Measurements from ENCODE around the gene CYP26B1. TPM values are rescaled to one million over a fixed set of nuclear protein-coding genes. Genes with fewer than 3 reads are reported as not detected.

The CYP26B1 gene
- total RNA-seq, 2 experiments from 2014 or later = not detected

DNA sequence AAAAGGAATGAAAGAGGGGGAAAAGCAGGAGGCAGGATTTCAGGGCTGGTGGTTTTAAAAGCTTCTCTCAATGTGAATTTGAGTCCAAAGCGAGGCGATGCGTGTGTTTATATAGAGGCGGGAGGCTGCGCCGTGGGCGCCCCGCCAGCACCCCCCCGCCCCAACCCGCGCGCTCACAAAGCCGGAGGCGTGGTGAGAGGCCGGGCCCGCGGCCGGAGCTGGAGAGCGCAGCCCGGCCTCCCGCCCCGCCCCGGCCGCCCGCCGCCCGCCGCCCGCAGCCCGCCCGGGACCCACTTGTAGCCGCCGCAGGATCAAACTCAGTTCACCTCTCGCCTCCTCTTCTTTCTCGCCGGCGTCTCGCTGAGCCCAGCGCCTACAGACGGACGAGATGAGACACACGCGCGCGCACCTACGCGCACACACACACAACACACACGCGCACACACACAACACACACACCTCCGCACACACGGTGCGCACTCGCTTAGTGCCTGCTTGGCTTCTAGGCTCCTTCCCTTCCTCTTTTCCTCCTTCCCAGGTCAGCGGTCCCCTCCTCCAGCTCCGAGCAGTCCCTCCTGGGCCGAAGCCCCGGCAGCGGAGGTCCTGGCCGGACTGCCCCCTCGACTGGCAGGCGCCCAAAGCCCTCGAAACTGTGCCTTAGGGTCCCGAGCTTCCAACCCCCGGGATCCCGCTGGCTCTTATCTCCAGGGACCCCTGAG, 1.3 kb upstream of the CYP26B1 start:
- no peaks in the 10 kb centered on the region for H3K9me3 ChIP-seq (ENCODE audit: low read length)
- H3K79me2 ChIP-seq (ENCODE audit: insufficient read depth, low read depth, low read length) = no peaks in the 10 kb centered on the region
- no peak overlapping the region for H2AFZ ChIP-seq (ENCODE audit: low read length)
- DNase-seq (ENCODE audit: low spot score) = no peak
- TF ChIP-seq EZH2phosphoT487 (IDR thresholded peaks at IDR 0.05; ENCODE audit: borderline replicate concordance, low read depth, low read length) = no peak
- TF ChIP-seq, protein P1, sequence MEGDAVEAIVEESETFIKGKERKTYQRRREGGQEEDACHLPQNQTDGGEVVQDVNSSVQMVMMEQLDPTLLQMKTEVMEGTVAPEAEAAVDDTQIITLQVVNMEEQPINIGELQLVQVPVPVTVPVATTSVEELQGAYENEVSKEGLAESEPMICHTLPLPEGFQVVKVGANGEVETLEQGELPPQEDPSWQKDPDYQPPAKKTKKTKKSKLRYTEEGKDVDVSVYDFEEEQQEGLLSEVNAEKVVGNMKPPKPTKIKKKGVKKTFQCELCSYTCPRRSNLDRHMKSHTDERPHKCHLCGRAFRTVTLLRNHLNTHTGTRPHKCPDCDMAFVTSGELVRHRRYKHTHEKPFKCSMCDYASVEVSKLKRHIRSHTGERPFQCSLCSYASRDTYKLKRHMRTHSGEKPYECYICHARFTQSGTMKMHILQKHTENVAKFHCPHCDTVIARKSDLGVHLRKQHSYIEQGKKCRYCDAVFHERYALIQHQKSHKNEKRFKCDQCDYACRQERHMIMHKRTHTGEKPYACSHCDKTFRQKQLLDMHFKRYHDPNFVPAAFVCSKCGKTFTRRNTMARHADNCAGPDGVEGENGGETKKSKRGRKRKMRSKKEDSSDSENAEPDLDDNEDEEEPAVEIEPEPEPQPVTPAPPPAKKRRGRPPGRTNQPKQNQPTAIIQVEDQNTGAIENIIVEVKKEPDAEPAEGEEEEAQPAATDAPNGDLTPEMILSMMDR (conservative IDR thresholded peaks at IDR 0.05; ENCODE audit: low read length) = no peak
- no peak overlapping the region for H3K27ac ChIP-seq (ENCODE audit: low read depth, low read length, poor library complexity, severe bottlenecking)
- H3K9me2 ChIP-seq (ENCODE audit: insufficient read depth, low read length) = no peaks in the 10 kb centered on the region
- BruUV-seq (replicated peaks) = no TSS peak
- CTCF ChIA-PET (ENCODE audit: unreplicated experiment) = no interaction called here
- no peak overlapping the region for H3K4me2 ChIP-seq (ENCODE audit: low read length)
- H3K36me3 ChIP-seq (ENCODE audit: insufficient read depth, low read length) = no peaks in the 10 kb centered on the region
- H4K20me1 ChIP-seq (ENCODE audit: insufficient read depth, low read length) = no peaks in the 10 kb centered on the region
- no peak overlapping the region for H3K4me3 ChIP-seq (ENCODE audit: low read depth, low read length, poor library complexity, severe bottlenecking)
- intact Hi-C loops (cut with micrococcal nuclease; ENCODE audit: unreplicated experiment) = no loop called here
- POLR2A ChIA-PET = no interaction called here
- no peaks in the 10 kb centered on the region for H3K4me1 ChIP-seq (ENCODE audit: insufficient read depth, low read length, poor library complexity, severe bottlenecking)

DNA sequence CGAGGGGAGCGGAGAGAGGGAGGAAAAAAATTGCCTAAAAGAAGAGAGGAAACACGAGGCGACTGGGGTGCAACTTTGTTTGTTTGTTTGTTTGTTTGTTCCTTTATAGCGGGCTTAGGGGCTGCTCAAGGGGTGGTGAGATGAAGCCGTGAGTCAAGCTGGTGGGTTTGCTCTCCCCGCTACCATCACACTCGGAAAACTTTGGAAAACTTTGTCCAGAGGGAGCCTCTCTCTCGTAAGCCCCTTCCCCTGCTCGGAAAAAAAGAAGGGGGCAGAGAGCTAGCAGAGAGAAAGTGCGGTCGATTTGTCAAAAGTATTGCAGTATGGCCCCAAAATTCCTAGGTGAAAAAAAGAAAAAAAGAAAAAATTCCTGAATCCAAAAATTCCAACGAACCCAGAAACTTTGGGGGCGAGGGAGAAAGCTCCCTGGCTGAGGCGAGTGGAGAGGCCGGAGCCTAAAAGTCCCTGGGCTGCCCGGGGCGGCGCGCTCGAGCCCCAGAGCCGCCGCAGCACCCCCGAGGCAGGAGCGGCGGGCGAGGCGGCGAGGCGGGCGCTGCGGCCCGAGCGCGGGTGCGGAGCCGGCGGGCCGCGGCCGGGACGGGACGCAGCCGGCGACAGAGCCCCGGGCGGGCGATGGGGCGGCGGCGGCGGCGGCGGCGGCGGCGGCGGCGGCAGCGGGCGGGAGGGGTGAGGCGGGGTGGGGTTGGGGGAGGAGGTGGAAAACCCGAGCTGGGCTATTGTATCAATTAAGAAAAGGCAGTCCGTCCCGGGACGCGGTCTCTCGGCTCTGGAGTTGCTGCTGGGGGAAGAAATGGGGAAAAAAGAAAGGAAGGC, 558 bp upstream of the CYP26B1 start:
- intact Hi-C loops (cut with micrococcal nuclease; ENCODE audit: unreplicated experiment) = no loop called here
- no peaks in the 10 kb centered on the region for H4K20me1 ChIP-seq (ENCODE audit: insufficient read depth, low read length)
- no peak overlapping the region for H3K4me2 ChIP-seq (ENCODE audit: low read length)
- H3K9me3 ChIP-seq (ENCODE audit: low read length) = no peaks in the 10 kb centered on the region
- no peak for DNase-seq (ENCODE audit: low spot score)
- H2AFZ ChIP-seq (ENCODE audit: low read length) = no peak overlapping the region
- H3K4me3 ChIP-seq (ENCODE audit: low read depth, low read length, poor library complexity, severe bottlenecking) = no peak overlapping the region
- BruUV-seq (replicated peaks) = no TSS peak
- no peaks in the 10 kb centered on the region for H3K9me2 ChIP-seq (ENCODE audit: insufficient read depth, low read length)
- TF ChIP-seq, protein P1 (conservative IDR thresholded peaks at IDR 0.05; ENCODE audit: low read length) = no peak
- no peak for TF ChIP-seq EZH2phosphoT487 (IDR thresholded peaks at IDR 0.05; ENCODE audit: borderline replicate concordance, low read depth, low read length)
- CTCF ChIA-PET (ENCODE audit: unreplicated experiment) = no interaction called here
- H3K27ac ChIP-seq (ENCODE audit: low read depth, low read length, poor library complexity, severe bottlenecking) = no peak overlapping the region
- no peaks in the 10 kb centered on the region for H3K4me1 ChIP-seq (ENCODE audit: insufficient read depth, low read length, poor library complexity, severe bottlenecking)
- POLR2A ChIA-PET = no interaction called here
- no peaks in the 10 kb centered on the region for H3K36me3 ChIP-seq (ENCODE audit: insufficient read depth, low read length)
- no peaks in the 10 kb centered on the region for H3K79me2 ChIP-seq (ENCODE audit: insufficient read depth, low read depth, low read length)

Data from OCI-LY7 (cell line).